GM21786 (cell line): ENCODE data around the gene KDM6A.
A peak's percentile ranks its signal among the peaks of the same experiment; 100 is the strongest.
"Not testable (repeated sequence)": the region's sequence is repeated elsewhere in the genome, so short reads cannot be mapped to it uniquely, and the experiment has no call there.

Experiments
- ATAC-seq: cut with Tn5 transposase; IDR thresholded peaks from one replicate; pipeline ENCODE4 v1.9.1; 2021; ENCODE audit not compliant: unreplicated experiment

The KDM6A gene

DNA sequence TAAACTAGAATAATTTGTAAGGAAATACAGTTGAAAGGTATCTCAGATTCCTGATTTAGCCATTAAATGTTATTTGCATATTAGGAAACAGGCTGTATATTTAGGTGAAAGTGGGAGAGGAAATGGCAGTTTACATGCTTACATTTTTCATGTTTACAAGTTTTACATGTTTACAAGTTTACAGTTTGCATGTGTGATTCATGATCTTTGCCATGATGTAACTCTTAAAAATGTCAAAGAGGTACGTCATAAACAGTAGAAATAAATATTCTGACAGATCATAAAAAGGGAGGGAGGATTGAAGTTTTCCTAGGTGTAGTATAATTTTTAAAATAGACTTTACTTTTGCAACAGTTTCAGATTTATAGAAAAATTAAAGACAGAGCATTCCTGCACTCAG is 45.7 kb downstream of the KDM6A start:
- ATAC-seq, result no peak

DNA sequence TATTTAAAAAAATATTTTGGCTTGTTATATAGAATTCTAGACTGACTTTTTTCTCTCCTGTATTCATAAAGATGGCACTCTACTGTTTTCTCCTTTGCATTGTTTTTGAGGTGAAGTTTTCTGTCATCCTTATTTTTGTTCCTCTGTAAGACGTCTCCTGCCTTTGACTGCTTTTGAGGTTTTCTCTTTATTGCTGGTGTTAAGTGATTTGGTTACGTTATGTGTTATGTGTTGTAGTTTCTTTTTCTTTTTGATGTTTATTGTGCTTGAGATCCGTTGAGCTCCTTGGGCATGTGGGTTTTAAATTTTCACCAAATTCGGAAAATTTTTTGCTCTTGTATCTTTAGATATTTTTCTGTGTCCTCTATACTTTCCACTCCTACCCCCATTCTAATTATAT is 50.0 kb downstream of the KDM6A start:
- ATAC-seq, result no peak

GRCh38 chrX:44927398-44927797 is 54.4 kb downstream of the KDM6A start:
- no peak for ATAC-seq

DNA sequence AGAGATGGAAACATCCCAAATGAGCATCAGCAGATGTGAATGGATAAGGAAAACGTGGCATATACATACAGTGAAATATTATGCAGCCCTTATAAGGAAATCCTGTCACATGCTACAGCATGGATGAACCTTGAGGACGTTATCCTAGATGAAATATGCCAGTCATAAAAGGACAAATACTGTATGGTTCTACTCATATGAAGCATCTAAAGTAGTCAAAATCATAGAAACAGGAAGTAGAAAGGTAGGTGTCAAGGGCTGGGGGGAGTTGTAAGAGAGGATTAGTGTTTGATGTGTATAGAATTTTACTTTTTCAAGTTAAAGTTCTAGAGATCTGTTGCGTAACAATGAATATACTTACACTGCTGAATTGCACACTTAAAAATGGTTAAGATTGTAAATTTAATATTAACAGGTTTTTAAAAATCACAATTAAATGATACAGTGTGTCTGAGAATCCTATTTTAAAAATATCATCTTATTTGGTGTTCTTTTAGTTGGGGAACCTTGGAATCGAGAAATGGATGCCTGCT is 58.5 kb downstream of the KDM6A start:
- no peak for ATAC-seq

DNA sequence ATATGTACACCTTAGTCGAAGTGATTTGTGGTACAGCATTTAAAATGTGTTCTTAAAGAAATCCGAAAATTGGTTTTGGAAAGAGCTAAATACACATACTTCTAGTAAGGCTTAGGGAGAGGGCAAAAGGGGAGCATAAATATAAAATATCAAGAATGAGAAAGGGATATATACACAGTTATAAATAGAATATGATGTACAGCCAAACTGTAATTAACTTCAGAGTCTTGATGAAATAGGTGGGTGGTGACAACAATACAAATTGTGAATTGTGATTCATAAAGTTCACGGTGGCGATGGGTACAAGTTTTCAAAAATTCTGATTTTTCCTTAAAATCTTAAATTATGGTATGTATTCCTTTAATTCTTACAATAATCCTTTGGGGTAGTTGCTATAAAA is 62.2 kb downstream of the KDM6A start:
- ATAC-seq, result no peak

GRCh38 chrX:44935640-44936039 is 62.7 kb downstream of the KDM6A start:
- no peak for ATAC-seq

DNA sequence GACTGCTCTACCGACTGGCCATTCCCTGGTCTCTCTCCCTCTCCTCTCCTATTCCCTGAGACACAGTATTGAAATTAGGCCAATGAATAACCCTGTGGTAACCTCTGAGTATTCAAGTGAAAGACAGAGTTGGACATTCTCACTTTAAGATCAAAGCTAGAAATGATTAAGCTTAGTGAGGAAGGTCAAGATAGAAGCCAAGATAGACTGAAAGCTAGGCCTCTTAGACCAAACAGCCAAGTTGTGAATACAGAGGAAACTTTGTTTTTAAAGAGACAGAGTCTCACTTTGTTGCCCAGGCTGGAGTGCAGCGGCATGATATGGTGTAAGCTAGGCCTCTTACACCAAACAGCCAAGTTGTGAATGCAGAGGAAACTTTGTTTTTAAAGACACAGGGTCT is 64.6 kb downstream of the KDM6A start:
- peak; percentile 90 for ATAC-seq

- ATAC-seq, result no peak
These were observed 65.1 kb downstream of the KDM6A start for GRCh38 chrX:44938111-44938510.

- ATAC-seq, result not testable (repeated sequence)
These were observed 67.6 kb downstream of the KDM6A start for GRCh38 chrX:44940541-44940940.

- ATAC-seq, result no peak
These were observed 70.0 kb downstream of the KDM6A start for GRCh38 chrX:44943007-44943406.

GRCh38 chrX:44944894-44945293 is 71.9 kb downstream of the KDM6A start:
- no peak for ATAC-seq

DNA sequence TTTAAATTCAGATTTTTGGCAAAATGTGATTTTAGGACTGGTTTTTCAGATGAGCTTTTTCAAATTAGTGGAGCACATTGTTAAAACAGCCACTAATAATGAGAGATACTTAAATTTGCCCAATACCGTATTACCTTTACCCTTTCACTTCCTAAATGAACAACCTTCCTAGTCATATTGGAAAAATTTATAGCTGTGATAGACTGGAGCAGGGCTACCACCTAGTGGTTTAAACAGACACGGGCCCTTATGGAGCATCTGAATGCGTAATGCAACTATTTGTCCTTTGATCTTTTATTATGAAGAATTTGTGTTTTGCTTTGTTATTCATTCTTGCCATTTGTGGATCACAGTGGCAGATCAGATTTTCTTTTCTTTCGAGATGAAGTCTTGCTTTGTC is 72.7 kb downstream of the KDM6A start:
- no peak for ATAC-seq

- ATAC-seq, result no peak
These were observed 73.8 kb downstream of the KDM6A start for GRCh38 chrX:44946771-44947170.

DNA sequence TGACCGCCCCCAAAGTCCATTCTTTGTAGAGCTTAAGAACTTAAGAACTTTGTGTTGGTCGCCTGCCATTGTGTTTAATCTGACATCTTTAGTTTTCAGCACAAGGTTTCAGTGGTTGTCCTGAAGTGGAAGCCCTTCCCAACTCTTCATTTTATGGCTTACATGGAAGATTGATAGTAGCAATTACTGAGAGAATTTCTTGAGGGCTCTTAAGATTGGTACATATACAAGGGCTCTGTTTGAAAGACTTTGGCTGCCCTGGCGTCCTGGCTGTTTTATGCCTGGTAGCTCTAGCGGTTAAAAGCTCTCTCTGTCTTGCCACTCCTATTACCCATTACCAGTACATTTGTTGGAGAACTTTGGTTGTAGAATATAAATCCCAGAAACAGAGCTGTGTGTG is 75.0 kb downstream of the KDM6A start:
- no peak for ATAC-seq

DNA sequence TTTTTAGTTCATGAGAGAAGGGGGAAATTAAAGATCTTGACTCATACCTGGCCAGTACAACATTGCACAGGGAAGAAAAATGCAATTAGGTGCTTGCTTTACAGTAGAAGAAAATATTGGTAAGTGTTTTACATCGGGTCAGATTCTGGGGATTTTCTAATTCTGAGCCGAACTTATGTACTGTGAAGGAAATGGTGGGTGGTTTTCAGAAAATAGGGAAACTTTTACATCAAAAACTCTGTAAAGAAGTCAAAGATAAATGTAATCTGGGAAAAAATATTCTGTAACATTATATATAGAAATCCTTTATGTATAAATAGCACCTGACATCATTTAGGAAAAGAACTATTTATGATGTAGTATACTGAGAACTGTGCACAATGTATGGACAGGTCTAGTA is 75.4 kb downstream of the KDM6A start:
- no peak for ATAC-seq

GRCh38 chrX:44949125-44949524 is 76.1 kb downstream of the KDM6A start:
- no peak for ATAC-seq

- not testable (repeated sequence) for ATAC-seq
These were observed 77.7 kb downstream of the KDM6A start for GRCh38 chrX:44950471-44951366.

DNA sequence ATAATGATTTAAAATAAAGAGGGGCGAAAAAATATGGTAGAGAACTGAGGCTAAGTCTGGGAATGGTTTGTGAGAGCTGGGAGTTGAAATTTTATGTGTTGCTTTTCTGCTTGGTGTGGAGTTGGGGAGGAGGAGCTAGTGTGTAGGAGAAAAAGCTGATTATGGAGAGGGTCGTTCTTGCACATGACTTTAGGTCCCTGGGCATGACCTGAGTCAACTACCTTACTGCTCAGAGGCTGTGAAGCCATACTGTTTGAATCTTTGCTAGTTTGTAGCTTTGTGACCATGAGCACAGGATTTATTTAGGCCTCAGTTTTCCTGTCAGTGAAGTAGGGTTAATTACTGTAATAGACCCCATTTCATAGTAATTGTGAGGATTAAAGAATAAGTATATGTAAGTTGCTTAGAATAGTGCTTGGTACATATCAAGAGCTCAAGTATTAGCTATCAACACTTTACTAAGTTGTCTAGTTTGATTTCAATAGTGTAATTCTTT is 78.6 kb downstream of the KDM6A start:
- ATAC-seq, result no peak

- no peak for ATAC-seq
These were observed 79.5 kb downstream of the KDM6A start for GRCh38 chrX:44952329-44953027.

GRCh38 chrX:44953734-44954502 is 80.9 kb downstream of the KDM6A start:
- ATAC-seq, result no peak

GRCh38 chrX:44954562-44954961 is 81.6 kb downstream of the KDM6A start:
- no peak for ATAC-seq
